RWPE2 (cell line): Measurements from ENCODE around the gene ATG101.
A peak's percentile ranks its signal among the peaks of the same experiment; 100 is the strongest.

ENCODE experiments used
- ATAC-seq: fragments of 200-7000 bp; cut with Tn5 transposase; 3 replicates; pipeline ENCODE4 v1.9.1; 2021; ENCODE audit warnings: low read depth
- DNase-seq: peaks from one replicate; pipeline ENCODE4 v3.0.0-alpha.2; 2020; ENCODE audit warnings: low spot score
- H3K27ac ChIP-seq: fragments of 450-650 bp; 2 replicates; pipeline ENCODE4 v1.5.1; 2017; ENCODE audit warnings: mild to moderate bottlenecking; ENCODE audit not compliant: poor library complexity, severe bottlenecking
- H3K27me3 ChIP-seq: fragments of 250-450 bp; sonication (Bioruptor Pico); 2 replicates; pipeline ENCODE4 v1.5.1; 2021; ENCODE audit warnings: mild to moderate bottlenecking, moderate library complexity; ENCODE audit not compliant: insufficient read depth, poor library complexity, severe bottlenecking
- H3K36me3 ChIP-seq: fragments of 250-450 bp; sonication (Bioruptor Pico); 2 replicates; pipeline ENCODE4 v1.5.1; 2020; ENCODE audit warnings: low read depth, mild to moderate bottlenecking, moderate library complexity
- H3K4me1 ChIP-seq: fragments of 250-450 bp; sonication (Bioruptor Pico); 2 replicates; pipeline ENCODE4 v1.5.1; 2021; ENCODE audit warnings: mild to moderate bottlenecking, moderate library complexity; ENCODE audit not compliant: insufficient read depth, poor library complexity, severe bottlenecking
- H3K4me3 ChIP-seq: fragments of 250-450 bp; sonication (Bioruptor Pico); 2 replicates; pipeline ENCODE4 v1.5.1; 2021; ENCODE audit warnings: mild to moderate bottlenecking, moderate library complexity; ENCODE audit not compliant: severe bottlenecking
- H3K9me3 ChIP-seq: fragments of 250-450 bp; sonication (Bioruptor Pico); 2 replicates; pipeline ENCODE4 v1.5.1; 2021; ENCODE audit warnings: mild to moderate bottlenecking, moderate library complexity; ENCODE audit not compliant: severe bottlenecking
- TF ChIP-seq, protein P1 (sequence below): fragments of 450-650 bp; IDR thresholded peaks from one replicate; pipeline ENCODE4 v1.5.1; 2017; ENCODE audit warnings: mild to moderate bottlenecking, moderate library complexity; ENCODE audit not compliant: poor library complexity, severe bottlenecking

ATG101 gene

GRCh38 chr12:52029685-52030084 lies 40.1 kb upstream of the ATG101 start:
- DNase-seq (no peak), ATAC-seq (no peak)
- H3K9me3 ChIP-seq, result no peaks in the 10 kb centered on the region
- H3K36me3 ChIP-seq, result no peaks in the 10 kb centered on the region
- TF ChIP-seq, protein P1, sequence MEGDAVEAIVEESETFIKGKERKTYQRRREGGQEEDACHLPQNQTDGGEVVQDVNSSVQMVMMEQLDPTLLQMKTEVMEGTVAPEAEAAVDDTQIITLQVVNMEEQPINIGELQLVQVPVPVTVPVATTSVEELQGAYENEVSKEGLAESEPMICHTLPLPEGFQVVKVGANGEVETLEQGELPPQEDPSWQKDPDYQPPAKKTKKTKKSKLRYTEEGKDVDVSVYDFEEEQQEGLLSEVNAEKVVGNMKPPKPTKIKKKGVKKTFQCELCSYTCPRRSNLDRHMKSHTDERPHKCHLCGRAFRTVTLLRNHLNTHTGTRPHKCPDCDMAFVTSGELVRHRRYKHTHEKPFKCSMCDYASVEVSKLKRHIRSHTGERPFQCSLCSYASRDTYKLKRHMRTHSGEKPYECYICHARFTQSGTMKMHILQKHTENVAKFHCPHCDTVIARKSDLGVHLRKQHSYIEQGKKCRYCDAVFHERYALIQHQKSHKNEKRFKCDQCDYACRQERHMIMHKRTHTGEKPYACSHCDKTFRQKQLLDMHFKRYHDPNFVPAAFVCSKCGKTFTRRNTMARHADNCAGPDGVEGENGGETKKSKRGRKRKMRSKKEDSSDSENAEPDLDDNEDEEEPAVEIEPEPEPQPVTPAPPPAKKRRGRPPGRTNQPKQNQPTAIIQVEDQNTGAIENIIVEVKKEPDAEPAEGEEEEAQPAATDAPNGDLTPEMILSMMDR, result no peak
- peaks cover 6% of the 10 kb centered on the region for H3K4me1 ChIP-seq
- no peak overlapping the region for H3K27ac ChIP-seq
- H3K4me3 ChIP-seq, result no peak overlapping the region
- H3K27me3 ChIP-seq, result no peaks in the 10 kb centered on the region

DNA sequence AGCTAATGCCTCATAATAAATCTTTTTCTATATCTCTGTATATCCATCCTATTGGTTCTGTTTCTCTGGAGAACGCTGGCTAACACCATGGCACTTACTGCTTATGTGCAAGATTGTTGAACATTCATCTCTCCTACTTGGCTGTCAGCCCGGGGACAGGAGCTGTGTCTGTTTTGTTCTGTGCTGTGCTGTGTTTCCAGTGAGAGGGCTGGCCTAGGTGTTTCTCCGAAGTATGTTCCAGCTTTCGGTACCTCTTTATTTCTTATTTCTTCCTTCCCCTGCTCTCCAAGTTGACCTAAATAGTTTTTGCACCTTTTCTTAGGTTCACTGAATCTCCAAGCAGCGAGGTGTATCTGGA lies 37.4 kb upstream of the ATG101 start:
- H3K36me3 ChIP-seq, result no peaks in the 10 kb centered on the region
- H3K4me3 ChIP-seq, result peak overlapping the region; percentile 28
- peaks cover 6% of the 10 kb centered on the region for H3K4me1 ChIP-seq
- TF ChIP-seq, protein P1, result no peak
- DNase-seq (no peak), ATAC-seq (no peak; the same call in 2 of the 3 replicates)
- no peaks in the 10 kb centered on the region for H3K27me3 ChIP-seq
- no peak overlapping the region for H3K27ac ChIP-seq
- no peaks in the 10 kb centered on the region for H3K9me3 ChIP-seq

- TF ChIP-seq, protein P1, result no peak
- peaks cover 6% of the 10 kb centered on the region for H3K4me1 ChIP-seq
- H3K27me3 ChIP-seq, result no peaks in the 10 kb centered on the region
- DNase-seq (peak; percentile 97), ATAC-seq (peak; percentile 98)
- H3K36me3 ChIP-seq, result no peaks in the 10 kb centered on the region
- H3K9me3 ChIP-seq, result no peaks in the 10 kb centered on the region
- no peak overlapping the region for H3K27ac ChIP-seq
- peak overlapping the region; percentile 28 for H3K4me3 ChIP-seq
These were observed 36.9 kb upstream of the ATG101 start for GRCh38 chr12:52032804-52033445.

GRCh38 chr12:52033446-52034140 lies 36.2 kb upstream of the ATG101 start:
- H3K36me3 ChIP-seq, result no peaks in the 10 kb centered on the region
- TF ChIP-seq, protein P1, result no peak
- H3K27me3 ChIP-seq, result no peaks in the 10 kb centered on the region
- no peaks in the 10 kb centered on the region for H3K9me3 ChIP-seq
- peaks cover 6% of the 10 kb centered on the region for H3K4me1 ChIP-seq
- ATAC-seq (no peak), DNase-seq (no peak)
- peak overlapping the region; percentile 28 for H3K4me3 ChIP-seq
- H3K27ac ChIP-seq, result no peak overlapping the region

- DNase-seq (no peak), ATAC-seq (no peak)
- no peak overlapping the region for H3K4me3 ChIP-seq
- peaks cover 6% of the 10 kb centered on the region for H3K4me1 ChIP-seq
- TF ChIP-seq, protein P1, result no peak
- no peaks in the 10 kb centered on the region for H3K9me3 ChIP-seq
- H3K36me3 ChIP-seq, result no peaks in the 10 kb centered on the region
- no peak overlapping the region for H3K27ac ChIP-seq
- no peaks in the 10 kb centered on the region for H3K27me3 ChIP-seq
These were observed 34.6 kb upstream of the ATG101 start for GRCh38 chr12:52035190-52035589.
